GM18502 (cell line): ENCODE data around the gene M1AP.

ENCODE experiments used
- ATAC-seq: cut with Tn5 transposase; IDR thresholded peaks from one replicate; pipeline ENCODE4 v1.9.1; 2021; ENCODE audit warnings: mild to moderate bottlenecking; ENCODE audit not compliant: unreplicated experiment, poor library complexity

The M1AP gene

DNA sequence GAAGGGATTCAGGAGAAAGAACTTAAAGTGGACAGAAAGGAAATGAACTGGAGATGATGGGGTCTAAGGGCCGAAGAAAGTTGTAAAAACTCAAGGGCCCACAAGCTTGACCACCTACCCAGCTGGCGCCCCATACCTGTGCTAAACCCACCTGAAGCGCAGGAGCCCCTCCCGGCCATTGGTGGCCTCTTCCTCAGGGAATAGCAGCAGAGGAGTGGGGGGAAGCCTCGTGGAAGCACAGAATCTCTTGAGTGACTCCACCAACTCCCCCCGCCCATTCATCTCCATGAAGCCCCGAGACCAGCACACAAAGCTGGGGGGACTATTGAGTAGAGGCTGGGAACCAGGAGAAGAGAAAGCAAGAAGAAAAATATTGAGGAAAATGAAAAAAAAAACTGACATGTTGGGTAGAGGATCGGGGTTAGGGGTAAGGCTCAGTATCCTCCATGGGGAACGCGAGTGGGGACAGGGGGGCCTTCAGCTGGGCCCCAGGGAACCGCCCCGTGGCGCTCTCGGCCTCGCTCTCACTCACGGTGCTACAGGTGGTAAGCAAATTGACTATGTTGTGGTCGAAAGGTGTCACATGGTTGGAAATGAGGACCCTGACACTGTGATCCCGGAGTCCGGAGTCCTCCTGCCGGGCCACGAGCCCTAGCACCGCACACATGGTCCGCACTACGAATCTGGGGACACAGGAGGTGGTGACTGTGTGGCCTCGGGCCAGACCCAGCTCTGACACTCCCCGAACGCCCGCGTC lies 119.4 kb downstream of the M1AP start:
- ATAC-seq: peak; percentile 7

DNA sequence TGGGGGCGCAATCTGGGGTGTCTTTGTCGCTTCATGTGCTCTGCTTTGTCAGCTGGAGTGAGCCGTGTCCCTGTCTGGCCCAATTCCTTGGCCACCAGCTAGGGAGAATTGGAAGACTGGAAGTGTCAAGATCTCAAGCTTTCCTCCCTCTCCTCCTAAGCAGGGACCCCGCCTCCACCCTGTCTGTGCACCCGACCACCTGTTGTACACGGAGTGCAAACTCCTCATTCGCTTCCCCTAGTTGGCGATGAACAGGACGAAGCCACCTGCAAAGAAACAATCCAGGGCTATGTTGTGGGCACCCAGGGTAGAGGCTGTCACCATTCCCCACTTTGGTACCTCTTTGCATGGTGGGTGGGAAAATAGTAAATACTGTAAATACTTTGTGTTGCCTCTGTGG lies 120.4 kb downstream of the M1AP start:
- ATAC-seq: no peak

DNA sequence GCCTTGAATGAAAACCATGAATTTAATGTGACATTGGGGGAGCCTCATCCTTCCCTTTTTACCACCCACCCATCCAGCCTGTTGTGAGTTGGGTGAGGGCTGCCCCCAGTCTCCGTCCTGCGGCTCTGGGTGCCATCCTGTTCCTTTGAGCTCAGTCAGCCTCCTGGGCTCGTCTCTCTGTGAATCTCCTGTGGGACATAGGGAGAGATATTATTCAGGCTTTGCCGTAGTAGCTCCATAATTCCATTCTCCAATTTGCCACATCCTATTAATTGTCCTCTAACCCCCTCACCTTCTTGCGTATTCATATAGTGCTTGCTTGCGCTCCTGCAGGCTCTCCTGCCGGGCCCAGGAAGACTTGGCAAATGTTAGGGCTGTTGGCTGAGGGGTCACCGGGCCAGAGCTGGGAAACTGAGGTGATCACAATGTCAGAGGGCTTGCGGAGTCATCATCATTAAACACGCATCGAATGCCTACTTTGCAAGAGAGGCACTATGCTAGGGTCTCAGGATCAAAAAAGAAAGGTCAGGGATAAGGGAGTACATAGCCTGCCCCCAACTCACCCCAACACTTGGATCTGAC lies 121.4 kb downstream of the M1AP start:
- no peak for ATAC-seq

GRCh38 chr2:74525717-74526648 lies 122.1 kb downstream of the M1AP start, which contains the start of gene DQX1:
Gene DQX1, minus strand, starts transcription at chr2:74526231. Its CDS starts 502 bp downstream, at chr2:74525729.
- ATAC-seq: peak; percentile 22

- no peak for ATAC-seq
Measured at GRCh38 chr2:74524955-74525716, 123.0 kb downstream of the M1AP start.

DNA sequence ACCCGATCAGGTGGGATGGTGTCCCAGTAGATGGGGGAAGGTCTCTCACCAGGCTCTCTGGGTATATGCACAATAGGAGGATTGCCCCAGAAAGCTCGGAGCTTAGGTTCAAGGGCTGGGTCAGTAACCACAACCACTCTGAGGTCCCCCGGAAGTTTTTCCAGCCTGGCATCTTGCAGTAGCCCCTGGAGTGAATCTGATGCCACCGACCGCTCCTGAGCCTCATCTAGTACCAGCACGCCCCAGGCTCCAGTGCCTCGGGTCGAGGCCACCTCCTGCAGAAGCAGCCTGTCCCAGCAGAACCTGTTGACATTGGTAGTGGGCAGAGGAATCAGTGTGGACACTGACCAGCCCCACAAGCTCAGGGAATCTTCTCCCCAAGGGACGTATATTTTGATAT lies 124.1 kb downstream of the M1AP start:
- ATAC-seq: no peak

DNA sequence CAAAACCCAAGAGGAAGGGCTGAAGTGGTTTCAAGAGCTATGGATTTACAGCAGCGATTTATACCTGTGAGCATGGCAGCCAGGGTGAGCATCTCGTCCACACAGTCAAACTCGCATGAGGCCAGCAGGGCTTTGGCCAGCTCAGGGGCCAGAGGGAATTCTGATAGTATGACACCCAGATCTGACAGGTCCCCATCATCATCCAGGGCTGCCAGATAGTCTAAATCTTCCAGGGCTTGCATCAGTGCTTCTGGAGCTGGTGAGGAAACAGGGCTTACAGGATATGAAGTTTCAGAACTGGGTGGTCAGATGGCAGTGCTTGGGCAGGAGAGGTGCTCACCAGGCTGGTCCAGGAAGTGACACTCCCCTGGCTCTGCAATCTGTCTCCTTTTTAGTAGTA lies 125.6 kb downstream of the M1AP start:
- ATAC-seq: no peak

DNA sequence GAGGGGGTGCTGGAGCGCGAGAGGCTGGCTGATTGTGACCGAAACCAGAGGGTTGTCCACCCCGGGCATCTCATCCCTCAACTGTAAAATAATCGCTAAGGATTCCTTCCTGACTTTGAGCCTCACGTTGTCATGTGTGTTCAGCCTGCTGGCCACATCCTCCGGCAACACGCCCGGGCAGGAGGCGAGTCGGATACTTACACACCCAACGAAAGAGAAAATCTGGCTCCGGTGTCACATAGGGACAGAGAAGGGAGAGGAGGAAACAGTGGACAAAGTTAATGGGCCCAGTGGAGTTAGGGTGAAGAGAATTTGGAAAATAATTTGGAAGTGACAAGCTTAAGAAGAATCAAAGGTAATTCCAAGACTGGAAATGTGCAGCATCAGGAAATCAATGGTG lies 131.5 kb downstream of the M1AP start:
- no peak for ATAC-seq

- peak; percentile 85 for ATAC-seq
Measured at GRCh38 chr2:74515981-74516633, 132.0 kb downstream of the M1AP start.

- ATAC-seq: no peak
Measured at GRCh38 chr2:74515271-74515980, 132.7 kb downstream of the M1AP start.

- no peak for ATAC-seq
Measured at GRCh38 chr2:74514368-74515270, 133.5 kb downstream of the M1AP start, which contains the start of gene TLX2. Gene TLX2, plus strand, starts transcription at chr2:74514450. Its CDS starts 357 bp downstream, at chr2:74514807.

- no peak for ATAC-seq
Measured at GRCh38 chr2:74513605-74514367, 134.3 kb downstream of the M1AP start.

- ATAC-seq: no peak
Measured at GRCh38 chr2:74512744-74513604, 135.2 kb downstream of the M1AP start.

GRCh38 chr2:74511104-74511989 lies 136.8 kb downstream of the M1AP start:
- ATAC-seq: no peak

- no peak for ATAC-seq
Measured at GRCh38 chr2:74510272-74510671, 137.9 kb downstream of the M1AP start.
